SU-DHL-6 (cell line): Measurements from ENCODE around the gene ATP8A2.

ENCODE experiments used
- H2AFZ ChIP-seq: fragments of 200-600 bp; sonication (generic); 2 replicates; pipeline ENCODE4 v1.6.1; 2014; ENCODE audit warnings: low read depth, mild to moderate bottlenecking, moderate library complexity, mixed read lengths, antibody characterized with exemption, low read length; ENCODE audit not compliant: severe bottlenecking
- H3F3A ChIP-seq: fragments of 200-600 bp; shearing (Covaris generic); 2 replicates; pipeline ENCODE4 v1.6.0; 2016; ENCODE audit warnings: antibody characterized with exemption, mild to moderate bottlenecking; ENCODE audit not compliant: insufficient read depth
- H3K27ac ChIP-seq: fragments of 200-600 bp; sonication (generic); 2 replicates; pipeline ENCODE4 v1.5.1; 2016; ENCODE audit warnings: low read depth, mild to moderate bottlenecking, low read length, moderate library complexity, mixed read lengths
- H3K27me3 ChIP-seq: fragments of 200-600 bp; sonication (generic), shearing (Covaris generic); 2 replicates; pipeline ENCODE4 v1.6.0; 2014; ENCODE audit warnings: mild to moderate bottlenecking, low read length
- H3K36me3 ChIP-seq: fragments of 200-600 bp; sonication (generic); 2 replicates; pipeline ENCODE4 v1.6.1; 2014; ENCODE audit warnings: mild to moderate bottlenecking, low read length, mixed read lengths
- H3K4me2 ChIP-seq: fragments of 300-600, 200-600 bp; shearing (Covaris generic), sonication (generic); 2 replicates; pipeline ENCODE4 v1.6.0; 2014; ENCODE audit warnings: low read length, low read depth, mild to moderate bottlenecking; ENCODE audit not compliant: poor library complexity, severe bottlenecking
- H3K4me3 ChIP-seq: fragments of 200-600 bp; sonication (generic); 2 replicates; pipeline ENCODE4 v1.5.1; 2014; ENCODE audit warnings: antibody characterized with exemption, low read length, mild to moderate bottlenecking, mixed read lengths; ENCODE audit not compliant: insufficient read depth, poor library complexity, severe bottlenecking
- H3K79me2 ChIP-seq: fragments of 200-600 bp; sonication (generic); 2 replicates; pipeline ENCODE4 v1.6.1; 2014; ENCODE audit warnings: mild to moderate bottlenecking, low read length, moderate library complexity; ENCODE audit not compliant: insufficient read depth
- H3K9ac ChIP-seq: fragments of 200-600 bp; sonication (generic); 2 replicates; pipeline ENCODE4 v1.7.0; 2014; ENCODE audit warnings: mild to moderate bottlenecking, low read length
- H3K9me2 ChIP-seq: fragments of 200-600 bp; sonication (generic); replicated peaks from 2 replicates; pipeline ENCODE4 v1.6.1; 2014; ENCODE audit warnings: low read length; ENCODE audit not compliant: insufficient read depth
- H3K9me3 ChIP-seq: fragments of 200-600 bp; sonication (generic); 2 replicates; pipeline ENCODE4 v1.6.1; 2014; ENCODE audit warnings: low read length, mixed read lengths; ENCODE audit not compliant: insufficient read depth
- H4K20me1 ChIP-seq: fragments of 200-600 bp; sonication (generic); 2 replicates; pipeline ENCODE4 v1.6.1; 2014; ENCODE audit warnings: low read depth, mild to moderate bottlenecking, antibody characterized with exemption, low read length, moderate library complexity, mixed read lengths
- EZH2phosphoT487 ChIP-seq: fragments of 200-600 bp; sonication (generic), shearing (Covaris generic); conservative IDR thresholded peaks from 2 replicates; pipeline ENCODE4 v1.6.1; 2018; ENCODE audit warnings: mild to moderate bottlenecking, antibody characterized with exemption, low read length, moderate library complexity, mixed read lengths
- TF ChIP-seq, protein P1 (sequence below): fragments of 200-600 bp; sonication (generic); IDR thresholded peaks from one replicate; pipeline ENCODE4 v1.5.1; 2017; ENCODE audit warnings: antibody characterized with exemption, mild to moderate bottlenecking, low read length, moderate library complexity; ENCODE audit not compliant: insufficient read depth, poor library complexity, severe bottlenecking

ATP8A2 gene

DNA sequence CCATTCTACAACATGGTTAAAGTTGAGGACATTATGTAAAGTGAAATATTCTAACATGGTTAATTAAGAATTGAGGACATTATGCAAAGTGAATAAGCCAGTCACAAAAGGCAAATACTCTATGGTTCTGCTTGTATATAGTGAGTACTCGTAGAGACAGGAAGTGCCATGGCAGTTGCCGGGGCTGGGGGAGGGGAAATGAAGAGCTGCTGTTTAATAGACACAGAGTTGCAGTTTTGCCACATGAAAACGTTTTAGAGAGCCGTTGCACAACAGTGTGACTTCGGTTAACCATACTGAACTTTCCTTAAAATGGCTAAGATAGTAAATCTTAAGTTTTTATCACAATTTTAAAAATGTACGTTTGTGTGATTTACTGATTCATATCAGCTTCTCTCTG is 503.1 kb downstream of the ATP8A2 start:
- no peak overlapping the region for H3K27ac ChIP-seq
- H3K79me2 ChIP-seq, result no peaks in the 10 kb centered on the region
- H3K27me3 ChIP-seq, result no peaks in the 10 kb centered on the region
- no peaks in the 10 kb centered on the region for H3K9me3 ChIP-seq
- no peak overlapping the region for H3K9ac ChIP-seq
- no peak overlapping the region for H2AFZ ChIP-seq
- no peaks in the 10 kb centered on the region for H3K36me3 ChIP-seq
- H4K20me1 ChIP-seq, result no peaks in the 10 kb centered on the region
- no peaks in the 10 kb centered on the region for H3F3A ChIP-seq
- TF ChIP-seq EZH2phosphoT487, result no peak
- TF ChIP-seq, protein P1, sequence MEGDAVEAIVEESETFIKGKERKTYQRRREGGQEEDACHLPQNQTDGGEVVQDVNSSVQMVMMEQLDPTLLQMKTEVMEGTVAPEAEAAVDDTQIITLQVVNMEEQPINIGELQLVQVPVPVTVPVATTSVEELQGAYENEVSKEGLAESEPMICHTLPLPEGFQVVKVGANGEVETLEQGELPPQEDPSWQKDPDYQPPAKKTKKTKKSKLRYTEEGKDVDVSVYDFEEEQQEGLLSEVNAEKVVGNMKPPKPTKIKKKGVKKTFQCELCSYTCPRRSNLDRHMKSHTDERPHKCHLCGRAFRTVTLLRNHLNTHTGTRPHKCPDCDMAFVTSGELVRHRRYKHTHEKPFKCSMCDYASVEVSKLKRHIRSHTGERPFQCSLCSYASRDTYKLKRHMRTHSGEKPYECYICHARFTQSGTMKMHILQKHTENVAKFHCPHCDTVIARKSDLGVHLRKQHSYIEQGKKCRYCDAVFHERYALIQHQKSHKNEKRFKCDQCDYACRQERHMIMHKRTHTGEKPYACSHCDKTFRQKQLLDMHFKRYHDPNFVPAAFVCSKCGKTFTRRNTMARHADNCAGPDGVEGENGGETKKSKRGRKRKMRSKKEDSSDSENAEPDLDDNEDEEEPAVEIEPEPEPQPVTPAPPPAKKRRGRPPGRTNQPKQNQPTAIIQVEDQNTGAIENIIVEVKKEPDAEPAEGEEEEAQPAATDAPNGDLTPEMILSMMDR, result no peak
- no peak overlapping the region for H3K4me2 ChIP-seq
- H3K9me2 ChIP-seq, result no peaks in the 10 kb centered on the region
- H3K4me3 ChIP-seq, result no peak overlapping the region

DNA sequence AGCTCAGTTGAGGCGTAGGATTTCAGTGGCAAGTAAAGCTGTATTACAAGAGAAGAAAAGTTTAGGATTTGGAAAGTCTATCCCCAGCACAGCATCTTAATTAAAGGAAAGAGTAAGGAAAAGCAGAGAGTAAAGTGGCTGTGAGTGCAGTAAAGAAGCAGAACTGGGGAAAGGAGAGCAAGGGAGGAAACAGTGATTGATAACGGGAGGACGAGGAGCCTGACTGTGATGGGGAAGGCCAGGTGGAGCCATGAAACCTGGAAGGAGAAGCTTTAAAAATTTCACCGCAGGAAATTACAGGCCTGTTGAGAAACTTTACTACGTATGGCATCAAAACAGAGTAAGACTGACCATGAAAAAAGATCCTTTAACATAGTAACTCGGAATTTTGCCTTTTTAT is 504.5 kb downstream of the ATP8A2 start:
- Histone ChIP-seq H4K20me1 (no peaks in the 10 kb centered on the region), H3K9me3 (no peaks in the 10 kb centered on the region), H3K27me3 (no peaks in the 10 kb centered on the region), H3K4me3 (no peak overlapping the region), H3K36me3 (no peaks in the 10 kb centered on the region), H3K9ac (no peak overlapping the region), H3K79me2 (no peaks in the 10 kb centered on the region), H3K4me2 (no peak overlapping the region), H3F3A (no peaks in the 10 kb centered on the region), H3K9me2 (no peaks in the 10 kb centered on the region), H3K27ac (no peak overlapping the region), H2AFZ (no peak overlapping the region)
- TF ChIP-seq, protein P1, result no peak
- TF ChIP-seq EZH2phosphoT487, result no peak

DNA sequence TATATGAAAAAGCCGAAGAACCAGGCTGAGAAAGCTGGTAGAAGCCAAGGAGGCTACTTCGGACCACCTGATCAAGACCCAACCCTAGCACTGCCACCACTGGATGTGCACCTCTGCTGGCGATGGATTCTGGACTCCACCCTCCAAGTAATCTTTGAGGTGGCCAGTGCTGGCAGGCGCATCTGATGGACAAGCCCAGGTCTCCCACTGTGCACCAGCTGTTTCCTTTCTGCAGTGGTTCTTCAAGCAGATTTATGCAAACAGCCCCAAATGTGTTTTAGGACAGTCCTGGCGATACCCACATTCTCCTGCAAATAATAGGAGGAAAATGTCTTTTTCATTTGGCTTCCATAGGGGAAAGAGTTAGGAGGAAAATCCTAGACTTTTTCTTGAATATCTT is 507.7 kb downstream of the ATP8A2 start:
- Histone ChIP-seq H3K79me2 (no peaks in the 10 kb centered on the region), H2AFZ (no peak overlapping the region), H3K4me3 (no peak overlapping the region), H3K4me2 (no peak overlapping the region), H3K27ac (no peak overlapping the region), H3K9me2 (no peaks in the 10 kb centered on the region), H3F3A (no peaks in the 10 kb centered on the region), H3K36me3 (no peaks in the 10 kb centered on the region), H4K20me1 (no peaks in the 10 kb centered on the region), H3K9ac (no peak overlapping the region), H3K9me3 (no peaks in the 10 kb centered on the region), H3K27me3 (no peaks in the 10 kb centered on the region)
- TF ChIP-seq, protein P1, result no peak
- no peak for TF ChIP-seq EZH2phosphoT487
